Effector memory CD8-positive, alpha-beta T cell (primary cell): ENCODE data around the gene MGAT4B.
"Not testable (repeated sequence)": the region's sequence is repeated elsewhere in the genome, so short reads cannot be mapped to it uniquely, and the experiment has no call there.

ENCODE experiments used
- ATAC-seq: fragments of 150-1000 bp; cut with Tn5 transposase; replicated peaks from 2 replicates; pipeline ENCODE4 v1.10.0; 2021; ENCODE audit warnings: mild to moderate bottlenecking, moderate library complexity
- DNase-seq, 3 experiments: peaks; one replicate each; pipeline ENCODE4 v3.0.0; 2021
- H3K27ac Mint-ChIP-seq, 2 donors: one replicate each; pipeline ENCODE4 v1.8.0; 2022; ENCODE audit warnings: mild to moderate bottlenecking in 2 of 2, mixed read lengths in 2 of 2, moderate library complexity in 2 of 2
- H3K27me3 Mint-ChIP-seq, 2 donors: one replicate each; pipeline ENCODE4 v1.8.0; 2022; ENCODE audit warnings: mixed read lengths in 2 of 2
- H3K36me3 Mint-ChIP-seq: one replicate; pipeline ENCODE4 v1.8.0; 2022; ENCODE audit warnings: mild to moderate bottlenecking, moderate library complexity, mixed read lengths; ENCODE audit not compliant: insufficient read depth
- H3K4me1 Mint-ChIP-seq, 2 donors: one replicate each; pipeline ENCODE4 v1.8.0; 2022; ENCODE audit warnings: low read depth in 2 of 2, mixed read lengths in 2 of 2
- H3K4me3 Mint-ChIP-seq, 2 donors: one replicate each; pipeline ENCODE4 v1.8.0; 2022; ENCODE audit warnings: mild to moderate bottlenecking in 2 of 2, mixed read lengths in 2 of 2, moderate library complexity in 2 of 2
- H3K9me3 Mint-ChIP-seq, 2 donors: one replicate each; pipeline ENCODE4 v1.8.0; 2022; ENCODE audit warnings: mixed read lengths in 2 of 2

The MGAT4B gene

DNA sequence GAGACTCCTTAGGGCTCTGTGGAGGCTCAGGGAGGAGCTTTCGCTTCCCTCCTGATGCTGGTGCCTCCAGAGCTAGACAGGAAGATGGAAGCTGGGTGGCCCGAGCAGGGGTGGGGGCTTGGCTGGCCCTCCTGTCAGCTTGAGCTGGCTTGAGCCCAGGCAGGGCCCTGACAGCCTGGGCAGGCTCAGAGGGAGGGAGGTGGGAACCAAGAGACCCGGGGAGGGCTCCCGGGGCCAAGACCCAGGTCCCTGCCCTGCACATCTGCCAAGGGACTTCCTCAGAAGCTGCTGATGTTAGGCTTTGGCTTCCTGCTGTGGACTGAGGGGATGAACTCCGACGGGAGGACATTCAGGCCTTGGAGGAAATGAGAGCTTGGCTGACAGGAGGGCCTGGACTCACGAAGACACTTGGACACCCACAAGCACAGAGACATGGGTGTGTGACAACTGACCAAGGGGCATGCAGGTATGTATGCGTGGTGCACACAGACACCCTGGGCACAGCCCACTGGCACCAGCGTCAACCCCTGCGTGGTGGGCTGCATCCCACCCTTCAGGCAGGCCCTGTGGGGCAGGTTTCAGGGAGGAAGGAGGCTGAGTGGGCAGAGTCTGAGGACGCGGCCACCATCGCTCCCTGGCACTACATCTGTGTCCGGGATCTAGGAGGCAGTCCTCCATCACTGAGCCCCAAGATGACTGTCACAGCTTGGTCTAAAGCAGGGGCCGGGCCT is 14.6 kb downstream of the MGAT4B start:
- DNase-seq, result no peak
- no peaks in the 10 kb centered on the region for H3K9me3 Mint-ChIP-seq
- peak overlapping the region in 1 of 2 donors; percentile 20 for H3K4me3 Mint-ChIP-seq
- H3K4me1 Mint-ChIP-seq, result peaks cover 23 to 34% of the 10 kb centered on the region in 2 donors
- H3K27ac Mint-ChIP-seq, result peak overlapping the region; percentile 71 to 97
- ATAC-seq, result no peak
- peaks cover 25% of the 10 kb centered on the region for H3K36me3 Mint-ChIP-seq
- H3K27me3 Mint-ChIP-seq, result no peaks in the 10 kb centered on the region

DNA sequence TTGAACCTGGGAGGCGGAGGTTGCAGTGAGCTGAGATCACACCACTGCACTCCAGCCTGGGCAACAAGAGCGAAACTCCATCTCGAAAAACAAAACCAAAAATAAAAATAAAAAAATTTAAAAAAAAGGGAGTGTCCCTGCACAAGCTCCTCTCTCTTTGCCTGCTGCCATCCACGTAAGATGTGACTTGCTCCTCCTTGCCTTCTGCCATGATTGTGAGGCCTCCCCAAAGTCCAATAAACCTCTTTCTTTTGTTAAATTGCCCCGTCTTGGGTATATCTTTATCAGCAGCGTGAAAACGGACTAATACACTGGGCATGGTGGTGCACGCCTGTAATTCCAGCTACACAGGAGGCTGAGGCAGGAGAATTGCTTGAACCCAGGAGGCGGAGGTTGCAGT is 17.4 kb downstream of the MGAT4B start:
- peaks cover 15 to 19% of the 10 kb centered on the region in 2 donors for H3K4me1 Mint-ChIP-seq
- not testable (repeated sequence) for H3K9me3 Mint-ChIP-seq, H3K27me3 Mint-ChIP-seq, H3K27ac Mint-ChIP-seq, H3K36me3 Mint-ChIP-seq, H3K4me3 Mint-ChIP-seq, ATAC-seq, DNase-seq

DNA sequence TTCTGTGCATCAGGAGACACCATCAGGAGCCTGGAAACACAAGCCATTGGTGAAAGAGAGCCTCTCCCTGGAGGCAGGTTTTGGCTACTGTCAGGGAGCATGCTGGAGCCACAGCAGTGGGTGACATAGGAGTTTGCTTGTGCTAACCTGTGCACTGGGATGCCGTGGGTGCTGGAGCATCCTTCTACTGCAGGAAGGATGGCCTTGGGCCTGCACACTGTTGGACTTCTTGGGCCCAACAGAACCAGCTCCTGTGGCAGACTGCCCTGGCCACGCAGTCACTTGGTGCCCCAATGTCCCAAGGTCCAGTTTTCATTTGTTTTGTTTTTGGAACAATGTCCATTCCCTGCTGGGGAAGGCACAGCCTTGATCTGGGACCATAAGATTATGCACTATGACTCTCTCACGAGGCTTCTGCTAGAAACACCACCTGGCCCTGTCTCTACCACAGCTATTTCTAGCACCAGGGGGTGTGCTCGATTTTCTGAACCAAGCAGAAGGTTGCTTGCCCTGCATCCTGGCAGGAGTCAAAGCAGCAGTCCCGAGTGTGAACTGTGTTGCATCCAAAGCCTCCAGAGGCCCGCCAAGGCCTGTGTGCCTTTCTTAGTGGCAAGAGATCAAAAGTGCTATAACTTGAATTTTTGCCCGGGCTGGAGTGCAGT is 18.3 kb downstream of the MGAT4B start:
- DNase-seq, result no peak
- H3K27me3 Mint-ChIP-seq, result no peaks in the 10 kb centered on the region
- no peak for ATAC-seq
- H3K36me3 Mint-ChIP-seq, result peaks cover 3% of the 10 kb centered on the region
- H3K27ac Mint-ChIP-seq, result no peak overlapping the region
- no peak overlapping the region for H3K4me3 Mint-ChIP-seq
- no peaks in the 10 kb centered on the region for H3K9me3 Mint-ChIP-seq
- peaks cover 7 to 9% of the 10 kb centered on the region in 2 donors for H3K4me1 Mint-ChIP-seq

GRCh38 chr5:179786861-179787260 is 19.8 kb downstream of the MGAT4B start:
- Mint-ChIP-seq H3K36me3 (peaks cover 3% of the 10 kb centered on the region), H3K27me3 (no peaks in the 10 kb centered on the region), H3K27ac (peak overlapping the region in 1 of 2 donors; percentile 74), H3K9me3 (no peaks in the 10 kb centered on the region), H3K4me3 (no peak overlapping the region), H3K4me1 (peaks cover 0 to 4% of the 10 kb centered on the region in 2 donors)
- no peak for ATAC-seq
- no peak for DNase-seq

DNA sequence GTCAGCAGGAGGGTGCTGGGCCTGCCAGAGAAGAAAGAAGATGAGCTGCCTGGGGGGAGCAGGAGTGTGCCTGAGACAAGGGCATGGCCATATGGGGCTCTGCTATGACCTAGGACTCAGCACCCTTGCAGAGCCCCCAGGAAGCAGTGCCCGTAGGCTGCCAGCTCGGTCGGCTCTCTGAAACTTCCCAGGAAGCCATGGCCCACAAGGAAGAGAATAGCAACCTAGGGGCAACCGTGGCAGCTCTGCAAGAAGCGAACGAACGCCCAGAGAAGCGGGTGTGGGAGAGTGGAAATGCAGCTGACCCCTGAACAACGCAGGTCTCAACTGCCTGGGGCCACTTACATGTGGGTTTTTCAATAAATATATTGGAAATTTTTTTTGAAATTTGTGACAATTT is 23.5 kb downstream of the MGAT4B start:
- no peaks in the 10 kb centered on the region for H3K9me3 Mint-ChIP-seq
- DNase-seq (no peak), ATAC-seq (no peak)
- no peaks in the 10 kb centered on the region for H3K36me3 Mint-ChIP-seq
- peaks cover 4 to 5% of the 10 kb centered on the region in 2 donors for H3K4me1 Mint-ChIP-seq
- no peak overlapping the region for H3K4me3 Mint-ChIP-seq
- no peaks in the 10 kb centered on the region for H3K27me3 Mint-ChIP-seq
- H3K27ac Mint-ChIP-seq, result no peak overlapping the region

GRCh38 chr5:179781846-179782245 is 24.8 kb downstream of the MGAT4B start:
- Mint-ChIP-seq H3K9me3 (no peaks in the 10 kb centered on the region), H3K27ac (peak overlapping the region; percentile 23 to 41), H3K4me1 (peaks cover 4 to 5% of the 10 kb centered on the region in 2 donors), H3K4me3 (no peak overlapping the region), H3K27me3 (no peaks in the 10 kb centered on the region), H3K36me3 (no peaks in the 10 kb centered on the region)
- no peak for DNase-seq
- ATAC-seq, result no peak

DNA sequence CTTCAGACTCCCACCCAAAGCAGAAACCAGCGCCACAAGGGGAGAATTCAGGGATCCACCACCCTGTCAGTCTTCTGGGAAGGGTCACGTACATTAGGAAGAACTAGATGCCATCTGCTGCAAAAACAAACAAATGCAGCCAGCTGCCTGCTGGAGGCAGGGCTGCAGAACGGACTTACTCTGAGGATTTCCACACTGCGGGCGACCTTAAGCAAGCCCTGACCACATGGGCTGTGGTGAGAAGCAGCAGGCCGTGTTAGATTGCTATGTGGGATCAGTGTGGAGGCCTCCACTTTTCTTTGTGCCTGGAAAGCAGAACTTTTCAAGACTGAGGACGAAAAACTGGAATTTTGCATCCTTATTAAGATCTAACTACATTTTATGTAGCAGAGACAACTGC is 26.3 kb downstream of the MGAT4B start:
- ATAC-seq (no peak), DNase-seq (no peak)
- Mint-ChIP-seq H3K36me3 (peaks cover 5% of the 10 kb centered on the region), H3K4me1 (peaks cover 0 to 5% of the 10 kb centered on the region in 2 donors), H3K27ac (no peak overlapping the region), H3K9me3 (no peaks in the 10 kb centered on the region), H3K4me3 (no peak overlapping the region), H3K27me3 (no peaks in the 10 kb centered on the region)

DNA sequence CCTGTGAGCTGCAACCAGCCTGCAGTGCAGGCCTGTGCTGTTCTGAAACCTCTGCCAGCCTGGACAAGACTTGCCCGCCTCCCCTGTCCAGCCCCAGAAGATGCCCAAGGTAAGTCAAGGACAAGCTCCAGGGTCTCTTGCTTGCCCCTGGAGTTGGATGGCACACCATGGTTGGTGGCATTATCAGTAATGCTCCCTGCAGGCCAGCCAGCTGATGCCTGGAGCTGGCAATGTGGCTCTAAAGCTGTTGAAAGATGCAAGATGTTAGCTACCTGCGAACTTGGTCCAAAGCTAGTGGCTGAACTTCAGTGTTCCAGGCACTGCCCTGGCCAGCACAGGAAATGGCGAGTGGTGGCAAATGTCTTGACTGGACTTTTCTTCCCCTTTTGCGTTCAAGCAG is 26.8 kb downstream of the MGAT4B start:
- Mint-ChIP-seq H3K27me3 (no peaks in the 10 kb centered on the region), H3K4me3 (no peak overlapping the region), H3K9me3 (no peaks in the 10 kb centered on the region), H3K4me1 (peaks cover 0 to 5% of the 10 kb centered on the region in 2 donors), H3K36me3 (peaks cover 8% of the 10 kb centered on the region), H3K27ac (no peak overlapping the region)
- ATAC-seq, result no peak
- no peak for DNase-seq

GRCh38 chr5:179778591-179778990 is 28.1 kb downstream of the MGAT4B start:
- Mint-ChIP-seq H3K36me3 (peaks cover 15% of the 10 kb centered on the region), H3K9me3 (no peaks in the 10 kb centered on the region), H3K4me3 (no peak overlapping the region), H3K27me3 (no peaks in the 10 kb centered on the region), H3K4me1 (peaks cover 0 to 5% of the 10 kb centered on the region in 2 donors), H3K27ac (peak overlapping the region; percentile 72 to 78)
- no peak for ATAC-seq
- DNase-seq, result no peak

GRCh38 chr5:179777909-179778308 is 28.8 kb downstream of the MGAT4B start:
- H3K27ac Mint-ChIP-seq, result peak overlapping the region; percentile 72 to 78
- H3K36me3 Mint-ChIP-seq, result peaks cover 19% of the 10 kb centered on the region
- H3K9me3 Mint-ChIP-seq, result no peaks in the 10 kb centered on the region
- H3K4me3 Mint-ChIP-seq, result no peak overlapping the region
- DNase-seq, result no peak
- ATAC-seq, result no peak
- H3K4me1 Mint-ChIP-seq, result peaks cover 0 to 5% of the 10 kb centered on the region in 2 donors
- no peaks in the 10 kb centered on the region for H3K27me3 Mint-ChIP-seq

- Mint-ChIP-seq H3K36me3 (peaks cover 23% of the 10 kb centered on the region), H3K9me3 (no peaks in the 10 kb centered on the region), H3K27ac (peak overlapping the region in 1 of 2 donors; percentile 78), H3K4me3 (no peak overlapping the region), H3K27me3 (no peaks in the 10 kb centered on the region), H3K4me1 (peaks cover 0 to 5% of the 10 kb centered on the region in 2 donors)
- DNase-seq (no peak), ATAC-seq (no peak)
These were observed 29.2 kb downstream of the MGAT4B start for GRCh38 chr5:179777456-179777855.

GRCh38 chr5:179776411-179776938 is 30.2 kb downstream of the MGAT4B start:
- H3K27ac Mint-ChIP-seq, result no peak overlapping the region
- DNase-seq, result no peak
- H3K9me3 Mint-ChIP-seq, result no peaks in the 10 kb centered on the region
- no peak overlapping the region for H3K4me3 Mint-ChIP-seq
- peaks cover 0 to 5% of the 10 kb centered on the region in 2 donors for H3K4me1 Mint-ChIP-seq
- H3K27me3 Mint-ChIP-seq, result no peaks in the 10 kb centered on the region
- H3K36me3 Mint-ChIP-seq, result peaks cover 33% of the 10 kb centered on the region
- ATAC-seq, result no peak

DNA sequence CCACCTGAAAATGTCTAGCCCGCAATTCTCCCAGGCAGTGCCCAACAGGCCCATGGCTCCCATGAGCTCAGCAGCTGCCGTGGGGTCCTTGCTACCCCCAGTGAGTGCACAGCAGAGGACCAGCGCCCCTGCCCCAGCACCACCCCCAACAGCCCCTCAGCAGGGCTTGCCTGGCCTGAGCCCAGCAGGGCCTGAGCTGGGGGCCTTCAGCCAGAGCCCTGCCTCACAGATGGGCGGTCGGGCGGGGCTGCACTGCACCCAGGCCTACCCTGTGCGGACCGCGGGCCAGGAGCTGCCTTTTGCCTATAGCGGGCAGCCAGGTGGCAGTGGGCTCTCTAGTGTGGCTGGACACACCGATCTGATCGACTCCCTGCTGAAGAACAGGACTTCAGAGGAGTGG is 32.2 kb downstream of the MGAT4B start:
- H3K27me3 Mint-ChIP-seq, result no peaks in the 10 kb centered on the region
- no peak overlapping the region for H3K4me3 Mint-ChIP-seq
- H3K27ac Mint-ChIP-seq, result peak overlapping the region in 1 of 2 donors; percentile 59
- peaks cover 49% of the 10 kb centered on the region for H3K36me3 Mint-ChIP-seq
- H3K4me1 Mint-ChIP-seq, result peaks cover 0 to 3% of the 10 kb centered on the region in 2 donors
- no peaks in the 10 kb centered on the region for H3K9me3 Mint-ChIP-seq
- no peak for DNase-seq
- ATAC-seq, result no peak

DNA sequence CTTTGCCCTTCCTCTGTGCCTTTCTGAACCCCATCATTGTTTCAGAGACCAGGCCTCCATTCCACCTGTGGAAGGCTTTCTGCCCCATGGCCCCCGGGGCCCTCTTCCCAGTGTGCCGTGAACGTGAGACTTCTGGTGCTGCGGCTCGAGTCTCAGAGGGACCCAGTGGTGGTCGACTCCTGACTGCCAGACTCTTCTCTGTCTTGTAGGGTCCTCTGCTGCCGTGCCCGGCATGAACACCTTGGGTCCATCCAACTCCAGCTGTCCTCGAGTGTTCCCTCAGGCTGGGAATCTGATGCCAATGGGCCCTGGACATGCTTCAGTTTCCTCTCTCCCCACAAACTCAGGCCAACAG is 33.0 kb downstream of the MGAT4B start:
- no peak for DNase-seq
- Mint-ChIP-seq H3K27me3 (no peaks in the 10 kb centered on the region), H3K4me1 (peaks cover 0 to 2% of the 10 kb centered on the region in 2 donors), H3K36me3 (peaks cover 56% of the 10 kb centered on the region), H3K9me3 (no peaks in the 10 kb centered on the region), H3K27ac (peak overlapping the region in 1 of 2 donors; percentile 82), H3K4me3 (no peak overlapping the region)
- no peak for ATAC-seq
